ENCODE data around the gene ASIC1.

ASIC1 gene

DNA sequence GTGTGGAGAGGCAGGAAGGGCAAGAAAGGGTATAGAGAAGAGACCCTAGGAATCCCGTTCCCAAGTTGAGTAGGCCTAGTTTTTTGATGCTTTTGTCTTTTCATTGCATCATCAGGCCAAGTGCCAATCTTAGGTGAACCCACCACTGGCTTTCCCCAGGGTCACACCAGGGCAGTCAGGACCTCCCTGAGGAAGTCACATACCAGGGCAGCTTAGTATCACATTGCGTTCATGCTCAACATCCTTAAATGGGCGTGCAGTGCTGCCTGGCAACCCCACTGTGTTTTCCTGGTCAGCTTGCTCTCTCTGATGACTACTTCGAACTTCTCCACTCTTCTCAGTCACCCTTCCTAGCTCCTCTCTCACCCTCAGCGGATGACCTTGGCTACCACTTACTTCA lies 9.0 kb downstream of the ASIC1 start:
- TF ChIP-seq, protein P1, sequence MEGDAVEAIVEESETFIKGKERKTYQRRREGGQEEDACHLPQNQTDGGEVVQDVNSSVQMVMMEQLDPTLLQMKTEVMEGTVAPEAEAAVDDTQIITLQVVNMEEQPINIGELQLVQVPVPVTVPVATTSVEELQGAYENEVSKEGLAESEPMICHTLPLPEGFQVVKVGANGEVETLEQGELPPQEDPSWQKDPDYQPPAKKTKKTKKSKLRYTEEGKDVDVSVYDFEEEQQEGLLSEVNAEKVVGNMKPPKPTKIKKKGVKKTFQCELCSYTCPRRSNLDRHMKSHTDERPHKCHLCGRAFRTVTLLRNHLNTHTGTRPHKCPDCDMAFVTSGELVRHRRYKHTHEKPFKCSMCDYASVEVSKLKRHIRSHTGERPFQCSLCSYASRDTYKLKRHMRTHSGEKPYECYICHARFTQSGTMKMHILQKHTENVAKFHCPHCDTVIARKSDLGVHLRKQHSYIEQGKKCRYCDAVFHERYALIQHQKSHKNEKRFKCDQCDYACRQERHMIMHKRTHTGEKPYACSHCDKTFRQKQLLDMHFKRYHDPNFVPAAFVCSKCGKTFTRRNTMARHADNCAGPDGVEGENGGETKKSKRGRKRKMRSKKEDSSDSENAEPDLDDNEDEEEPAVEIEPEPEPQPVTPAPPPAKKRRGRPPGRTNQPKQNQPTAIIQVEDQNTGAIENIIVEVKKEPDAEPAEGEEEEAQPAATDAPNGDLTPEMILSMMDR (IDR thresholded peaks at IDR 0.05), result no peak
- no peaks in the 10 kb centered on the region for H3K9me3 Mint-ChIP-seq
- no peak overlapping the region for H3K4me3 Mint-ChIP-seq
- H3K36me3 Mint-ChIP-seq (ENCODE audit: low read depth), result peaks cover 7% of the 10 kb centered on the region
- peaks cover 17% of the 10 kb centered on the region for H3K4me1 Mint-ChIP-seq
- no peak overlapping the region for H3K27ac Mint-ChIP-seq
- peaks cover 18% of the 10 kb centered on the region for H3K27me3 Mint-ChIP-seq (ENCODE audit: low read depth, poor library complexity)
- no peak for DNase-seq

- TF ChIP-seq, protein P1 (IDR thresholded peaks at IDR 0.05), result no peak
- Mint-ChIP-seq H3K4me1 (peaks cover 44% of the 10 kb centered on the region), H3K4me3 (no peak overlapping the region), H3K27me3 (ENCODE audit: low read depth, poor library complexity) (peaks cover 5% of the 10 kb centered on the region), H3K9me3 (no peaks in the 10 kb centered on the region), H3K36me3 (ENCODE audit: low read depth) (no peaks in the 10 kb centered on the region), H3K27ac (no peak overlapping the region)
- no peak for DNase-seq
Observed at GRCh38 chr12:50069069-50069468, 11.7 kb downstream of the ASIC1 start.

GRCh38 chr12:50069539-50069938 lies 12.1 kb downstream of the ASIC1 start:
- TF ChIP-seq, protein P1 (IDR thresholded peaks at IDR 0.05), result no peak
- Mint-ChIP-seq H3K36me3 (ENCODE audit: low read depth) (no peaks in the 10 kb centered on the region), H3K4me1 (peaks cover 49% of the 10 kb centered on the region), H3K4me3 (no peak overlapping the region), H3K9me3 (no peaks in the 10 kb centered on the region), H3K27me3 (ENCODE audit: low read depth, poor library complexity) (peaks cover 5% of the 10 kb centered on the region), H3K27ac (no peak overlapping the region)
- DNase-seq, result no peak

DNA sequence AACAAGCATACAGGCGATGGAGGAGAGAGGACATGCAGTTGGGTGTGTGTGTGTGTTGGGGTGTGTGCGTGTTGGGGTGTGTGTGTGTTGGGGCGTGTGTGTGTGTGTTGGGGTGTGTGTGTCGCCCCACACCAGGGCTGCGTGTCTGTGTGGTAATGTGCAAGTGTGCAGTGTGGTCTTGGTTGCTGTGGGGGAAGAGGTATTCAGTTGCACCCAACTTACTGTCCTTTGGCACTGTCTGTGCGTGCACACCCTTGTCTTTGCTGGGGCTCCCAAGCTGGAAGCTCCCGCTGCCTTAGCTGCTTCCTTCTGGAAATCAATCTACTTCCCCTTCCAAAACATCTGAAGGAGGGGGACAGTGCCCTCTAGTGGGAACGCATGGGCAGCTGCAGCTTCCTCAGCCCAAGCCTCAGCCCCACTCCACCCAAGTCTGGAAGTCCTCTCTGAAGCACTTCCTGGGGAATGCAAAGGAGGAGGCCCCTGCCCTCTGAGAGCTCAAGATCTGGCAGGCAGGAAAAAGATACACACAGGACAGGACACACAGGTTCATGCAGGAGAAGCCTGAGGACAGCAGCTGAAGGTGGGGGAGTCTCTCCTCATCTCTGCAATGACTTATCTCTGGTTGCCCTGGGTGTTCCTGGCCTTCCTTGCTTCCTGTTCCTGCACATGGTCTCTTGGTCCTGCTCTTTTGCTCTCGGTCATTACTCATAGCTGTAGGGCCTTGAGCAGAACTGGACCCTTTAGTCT lies 13.1 kb downstream of the ASIC1 start:
- Mint-ChIP-seq H3K36me3 (ENCODE audit: low read depth) (no peaks in the 10 kb centered on the region), H3K27me3 (ENCODE audit: low read depth, poor library complexity) (peaks cover under 1% of the 10 kb centered on the region), H3K4me1 (peaks cover 58% of the 10 kb centered on the region), H3K4me3 (peak overlapping the region; percentile 61), H3K27ac (peak overlapping the region; percentile 75), H3K9me3 (no peaks in the 10 kb centered on the region)
- TF ChIP-seq, protein P1 (IDR thresholded peaks at IDR 0.05), result peak; percentile 93
- peak; percentile 87 for DNase-seq

- H3K36me3 Mint-ChIP-seq (ENCODE audit: low read depth), result no peaks in the 10 kb centered on the region
- H3K27ac Mint-ChIP-seq, result peak overlapping the region; percentile 94
- peak; percentile 35 for DNase-seq
Observed at GRCh38 chr12:50072198-50072907, 15.0 kb downstream of the ASIC1 start.

More at GRCh38 chr12:50072198-50072907, 15.0 kb downstream of the ASIC1 start:
- H3K4me1 Mint-ChIP-seq, result peaks cover 71% of the 10 kb centered on the region
- H3K9me3 Mint-ChIP-seq, result no peaks in the 10 kb centered on the region
- TF ChIP-seq, protein P1 (IDR thresholded peaks at IDR 0.05), result no peak
- no peaks in the 10 kb centered on the region for H3K27me3 Mint-ChIP-seq (ENCODE audit: low read depth, poor library complexity)
- peak overlapping the region; percentile 73 for H3K4me3 Mint-ChIP-seq

Data from nephron progenitor cell (in vitro differentiated cells).